Measurements from ENCODE around the gene FUT1. TPM values are rescaled to one million over a fixed set of nuclear protein-coding genes. Genes with fewer than 3 reads are reported as not detected.
"Not testable (repeated sequence)": the region's sequence is repeated elsewhere in the genome, so short reads cannot be mapped to it uniquely, and the experiment has no call there.

The FUT1 gene
- polyA plus RNA-seq, 4 donors: 3.1 to 3.7 (median 3.4) TPM

DNA sequence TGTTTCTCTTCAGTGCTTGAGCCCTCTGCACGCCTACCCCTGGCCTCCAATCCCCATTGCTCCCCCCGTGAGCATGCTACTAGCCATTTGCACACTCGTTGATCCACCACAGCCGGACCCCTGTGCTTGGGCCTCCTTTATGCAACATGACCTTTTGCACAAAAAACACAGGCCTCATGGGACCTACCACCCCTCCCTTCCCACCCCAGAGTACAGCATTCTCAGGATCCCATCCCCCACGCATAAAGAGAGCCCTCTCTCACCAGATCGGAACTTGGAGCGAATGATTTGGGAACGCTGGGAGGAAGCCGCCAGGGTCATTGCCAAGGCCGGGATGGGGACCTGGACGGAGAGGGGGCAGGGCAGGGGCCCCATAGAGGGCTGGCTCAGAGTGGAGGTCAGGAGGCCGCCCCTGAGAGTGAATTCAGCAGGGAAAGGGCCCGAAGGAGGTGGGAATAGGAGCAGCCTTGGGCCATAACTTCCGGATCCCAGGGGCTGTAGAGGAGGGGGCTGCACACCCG, 33.7 kb downstream of the FUT1 start:
- DNase-seq (ENCODE audit: low read depth in 4 of 4, low spot score in 3 of 4): no peak

GRCh38 chr19:48718106-48718505, 34.3 kb downstream of the FUT1 start:
- not testable (repeated sequence) for DNase-seq (ENCODE audit: low read depth in 4 of 4, low spot score in 3 of 4)

GRCh38 chr19:48716562-48717291, 35.7 kb downstream of the FUT1 start:
- no peak for DNase-seq (ENCODE audit: low read depth in 4 of 4, low spot score in 3 of 4)

GRCh38 chr19:48715681-48716171, 36.7 kb downstream of the FUT1 start:
- no peak for DNase-seq (ENCODE audit: low read depth in 4 of 4, low spot score in 3 of 4)

GRCh38 chr19:48714759-48715675, 37.4 kb downstream of the FUT1 start:
- no peak for DNase-seq (ENCODE audit: low read depth in 4 of 4, low spot score in 3 of 4)

- DNase-seq (ENCODE audit: low read depth in 4 of 4, low spot score in 3 of 4): peak; percentile 96 to 99 (median 98)
Observed at GRCh38 chr19:48713864-48714755, 38.3 kb downstream of the FUT1 start.

DNA sequence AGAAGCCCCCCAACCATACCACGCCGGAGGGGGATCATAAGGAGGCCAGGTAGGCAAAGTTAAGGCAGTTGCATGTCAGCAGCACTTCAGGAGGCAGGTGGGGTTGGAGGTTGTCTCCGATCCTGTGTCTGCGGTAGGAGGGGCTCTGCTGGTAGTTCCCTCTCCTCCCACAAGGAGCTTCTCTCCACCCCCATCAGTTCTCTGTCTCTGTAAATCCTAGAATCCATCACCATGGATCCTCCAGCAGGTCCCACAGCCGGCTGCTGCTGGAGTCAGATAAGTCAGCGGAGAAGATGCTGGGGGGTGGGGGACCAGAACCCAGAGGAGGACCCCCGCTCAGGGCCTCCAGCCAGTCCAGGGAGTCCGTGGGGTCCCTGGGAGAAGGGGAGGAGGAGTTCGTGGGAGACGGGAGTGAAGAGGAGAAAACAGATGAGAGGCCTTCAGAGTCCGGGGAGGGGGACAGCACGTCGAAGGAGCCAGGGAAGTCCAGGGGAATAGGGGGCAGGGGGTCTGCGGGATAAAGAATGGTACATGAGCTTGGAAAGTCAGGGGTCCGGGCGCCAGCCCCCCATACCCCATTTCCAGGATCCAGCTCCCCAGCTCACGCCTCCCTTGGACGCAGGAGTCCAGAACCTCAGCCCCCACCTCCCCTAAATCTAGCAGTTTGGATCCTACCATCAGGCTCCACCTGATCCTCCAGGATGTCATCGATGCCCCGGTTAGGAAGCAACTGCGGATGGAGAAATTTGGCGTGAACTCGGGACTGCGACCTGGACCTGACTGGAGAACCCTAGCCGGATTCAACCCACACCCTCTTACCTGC, 39.2 kb downstream of the FUT1 start:
- no peak for DNase-seq (ENCODE audit: low read depth in 4 of 4, low spot score in 3 of 4)

DNA sequence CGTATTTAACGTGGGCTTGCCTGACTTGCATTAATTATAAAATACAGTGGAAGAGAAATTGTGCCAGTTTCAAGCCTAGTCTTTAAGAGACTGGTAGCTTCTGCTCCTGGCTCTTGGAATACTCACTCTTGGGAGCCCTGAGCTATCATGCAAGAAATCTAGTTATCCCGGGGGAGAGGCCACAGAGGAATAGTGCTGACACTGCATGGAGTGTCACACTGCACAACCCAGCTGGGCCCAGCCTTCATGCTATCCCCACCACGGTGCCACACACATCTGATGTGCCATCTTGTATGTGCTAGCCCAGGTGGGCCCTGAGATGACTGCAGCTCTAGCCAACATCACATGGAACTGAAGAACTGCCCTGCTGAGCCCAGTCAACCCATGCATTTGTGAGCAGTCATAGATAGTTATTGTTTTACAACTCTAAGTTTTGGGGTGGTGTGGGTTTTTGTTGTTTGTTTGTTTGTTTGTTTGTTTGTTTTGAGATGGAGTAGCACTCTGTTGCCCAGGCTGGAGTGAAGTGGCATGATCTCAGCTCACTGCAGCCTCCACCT, 41.3 kb downstream of the FUT1 start:
- DNase-seq (ENCODE audit: low read depth in 4 of 4, low spot score in 3 of 4): no peak

DNA sequence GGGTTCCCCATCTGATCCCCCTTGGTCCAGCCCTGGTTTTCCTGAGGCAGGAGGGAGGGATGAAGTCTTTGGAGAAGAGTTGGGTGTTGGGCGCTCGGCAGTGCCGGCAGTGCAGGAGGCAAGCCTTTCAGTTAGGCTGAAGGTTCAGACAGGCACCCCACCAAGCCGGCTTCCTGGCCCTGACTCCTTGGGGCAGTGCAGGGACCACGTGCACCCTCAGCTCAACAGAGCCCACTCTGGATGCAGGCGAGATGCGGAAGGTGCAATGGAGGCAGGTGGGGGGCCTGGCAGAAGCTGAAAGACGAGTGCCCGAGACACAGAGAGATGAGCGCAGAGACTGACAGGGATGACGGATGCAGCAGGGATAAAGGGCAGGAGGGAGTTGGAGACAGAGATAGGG, 44.0 kb downstream of the FUT1 start:
- DNase-seq (ENCODE audit: low read depth in 4 of 4, low spot score in 3 of 4): no peak

- DNase-seq (ENCODE audit: low read depth in 4 of 4, low spot score in 3 of 4): no peak
Observed at GRCh38 chr19:48705431-48705830, 47.0 kb downstream of the FUT1 start.

DNA sequence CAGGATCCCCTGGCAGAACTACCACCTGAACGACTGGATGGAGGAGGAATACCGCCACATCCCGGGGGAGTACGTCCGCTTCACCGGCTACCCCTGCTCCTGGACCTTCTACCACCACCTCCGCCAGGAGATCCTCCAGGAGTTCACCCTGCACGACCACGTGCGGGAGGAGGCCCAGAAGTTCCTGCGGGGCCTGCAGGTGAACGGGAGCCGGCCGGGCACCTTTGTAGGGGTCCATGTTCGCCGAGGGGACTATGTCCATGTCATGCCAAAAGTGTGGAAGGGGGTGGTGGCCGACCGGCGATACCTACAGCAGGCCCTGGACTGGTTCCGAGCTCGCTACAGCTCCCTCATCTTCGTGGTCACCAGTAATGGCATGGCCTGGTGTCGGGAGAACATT, 49.1 kb downstream of the FUT1 start:
- DNase-seq (ENCODE audit: low read depth in 4 of 4, low spot score in 3 of 4): no peak

DNA sequence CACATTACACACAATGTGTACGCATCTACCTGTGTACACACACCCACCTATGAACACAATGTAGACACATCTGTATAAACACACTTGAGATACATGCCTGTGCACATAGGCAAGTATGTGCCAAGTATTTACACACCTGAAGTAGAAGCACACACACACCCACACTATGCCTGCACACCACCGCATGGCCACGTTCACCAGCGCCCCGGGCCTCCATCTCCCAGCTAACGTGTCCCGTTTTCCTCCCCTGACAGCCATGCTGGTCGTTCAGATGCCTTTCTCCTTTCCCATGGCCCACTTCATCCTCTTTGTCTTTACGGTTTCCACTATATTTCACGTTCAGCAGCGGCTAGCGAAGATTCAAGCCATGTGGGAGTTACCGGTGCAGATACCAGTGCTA, 49.7 kb downstream of the FUT1 start:
- no peak for DNase-seq (ENCODE audit: low read depth in 4 of 4, low spot score in 3 of 4)

- DNase-seq (ENCODE audit: low read depth in 4 of 4, low spot score in 3 of 4): no peak
Observed at GRCh38 chr19:48698046-48698445, 54.4 kb downstream of the FUT1 start.

Other genes starting within 250 kb of the FUT1 start
- 1 to 10 TPM; 1.7 to 3.6 (median 2.4) TPM for gene LMTK3, start 240.8 kb downstream of the FUT1 start, polyA plus RNA-seq (ENCODE audit: insufficient read length in 4 of 4)
- under 1 TPM; 0.19 to 0.61 (median 0.38) TPM for gene SULT2B1, start 200.5 kb downstream of the FUT1 start, polyA plus RNA-seq (ENCODE audit: insufficient read length in 4 of 4)
- gene SPACA4, start 145.9 kb downstream of the FUT1 start, polyA plus RNA-seq (ENCODE audit: insufficient read length in 4 of 4): under 1 TPM in 1 of 4 donors, not detected in 3; 0.06 TPM
- gene FAM83E, start 137.6 kb downstream of the FUT1 start, polyA plus RNA-seq (ENCODE audit: insufficient read length in 4 of 4): 1 to 10 TPM in 3 of 4 donors, under 1 TPM in 1; 0.62 to 1.6 (median 1.1) TPM
- 1,000 to 10,000 TPM; 1,054 to 1,482 (median 1,060) TPM for gene RPL18, start 133.5 kb downstream of the FUT1 start, polyA plus RNA-seq (ENCODE audit: insufficient read length in 4 of 4)
- gene SPHK2, start 133.1 kb downstream of the FUT1 start, polyA plus RNA-seq (ENCODE audit: insufficient read length in 4 of 4): 10 to 100 TPM; 18.6 to 30.6 (median 21.0) TPM
- gene DBP, start 115.3 kb downstream of the FUT1 start, polyA plus RNA-seq (ENCODE audit: insufficient read length in 4 of 4): 10 to 100 TPM; 11.6 to 14.7 (median 13.2) TPM
- 10 to 100 TPM; 20.5 to 31.1 (median 24.5) TPM for gene CA11, start 106.5 kb downstream of the FUT1 start, polyA plus RNA-seq (ENCODE audit: insufficient read length in 4 of 4)
- gene NTN5, start 79.6 kb downstream of the FUT1 start, polyA plus RNA-seq (ENCODE audit: insufficient read length in 4 of 4): 1 to 10 TPM in 1 of 4 donors, under 1 TPM in 3; 0.53 to 1.6 (median 0.77) TPM
- 1 to 10 TPM; 1.8 to 3.4 (median 2.2) TPM for gene FUT2, start 56.7 kb downstream of the FUT1 start, polyA plus RNA-seq (ENCODE audit: insufficient read length in 4 of 4)
- 1 to 10 TPM; 4.8 to 7.8 (median 6.5) TPM for gene MAMSTR, start 32.9 kb downstream of the FUT1 start, polyA plus RNA-seq (ENCODE audit: insufficient read length in 4 of 4)
- gene RASIP1, start 12.0 kb downstream of the FUT1 start, polyA plus RNA-seq (ENCODE audit: insufficient read length in 4 of 4): 10 to 100 TPM; 12.1 to 18.7 (median 13.5) TPM
- 1 to 10 TPM in 1 of 4 donors, under 1 TPM in 3; 0.36 to 1.0 (median 0.52) TPM for gene IZUMO1, start 5.7 kb downstream of the FUT1 start, polyA plus RNA-seq (ENCODE audit: insufficient read length in 4 of 4)
- gene FGF21, start 2.9 kb upstream of the FUT1 start, polyA plus RNA-seq (ENCODE audit: insufficient read length in 4 of 4): not detected
- gene BCAT2, start 58.4 kb upstream of the FUT1 start, polyA plus RNA-seq (ENCODE audit: insufficient read length in 4 of 4): 10 to 100 TPM; 34.5 to 46.3 (median 38.8) TPM
- 10 to 100 TPM; 25.9 to 44.8 (median 33.1) TPM for gene HSD17B14, start 83.8 kb upstream of the FUT1 start, polyA plus RNA-seq (ENCODE audit: insufficient read length in 4 of 4)
- 10 to 100 TPM; 20.4 to 28.7 (median 21.8) TPM for gene PLEKHA4, start 116.0 kb upstream of the FUT1 start, polyA plus RNA-seq (ENCODE audit: insufficient read length in 4 of 4)
- gene PPP1R15A, start 119.8 kb upstream of the FUT1 start, polyA plus RNA-seq (ENCODE audit: insufficient read length in 4 of 4): 10 to 100 TPM; 35.7 to 41.1 (median 36.2) TPM
- gene TULP2, start 146.1 kb upstream of the FUT1 start, polyA plus RNA-seq (ENCODE audit: insufficient read length in 4 of 4): 1 to 10 TPM in 1 of 4 donors, under 1 TPM in 3; 0.64 to 1.2 (median 0.85) TPM
- 100 to 1,000 TPM; 273 to 369 (median 280) TPM for gene NUCB1, start 147.7 kb upstream of the FUT1 start, polyA plus RNA-seq (ENCODE audit: insufficient read length in 4 of 4)
- gene DHDH, start 181.1 kb upstream of the FUT1 start, polyA plus RNA-seq (ENCODE audit: insufficient read length in 4 of 4): 10 to 100 TPM in 1 of 4 donors, 1 to 10 TPM in 3; 4.9 to 11.6 (median 6.8) TPM
- gene BAX, start 202.2 kb upstream of the FUT1 start, polyA plus RNA-seq (ENCODE audit: insufficient read length in 4 of 4): 10 to 100 TPM; 72.5 to 91.2 (median 79.4) TPM
- 1,000 to 10,000 TPM; 2,163 to 3,232 (median 2,621) TPM for gene FTL, start 212.7 kb upstream of the FUT1 start, polyA plus RNA-seq (ENCODE audit: insufficient read length in 4 of 4)
- gene GYS1, start 240.7 kb upstream of the FUT1 start, polyA plus RNA-seq (ENCODE audit: insufficient read length in 4 of 4): 10 to 100 TPM; 40.5 to 47.3 (median 41.6) TPM
- gene RUVBL2, start 241.2 kb upstream of the FUT1 start, polyA plus RNA-seq (ENCODE audit: insufficient read length in 4 of 4): 100 to 1,000 TPM in 1 of 4 donors, 10 to 100 TPM in 3; 77.1 to 105 (median 82.6) TPM